ENCODE data around the gene AIRE.
A peak's percentile ranks its signal among the peaks of the same experiment; 100 is the strongest.

Gene AIRE

DNA sequence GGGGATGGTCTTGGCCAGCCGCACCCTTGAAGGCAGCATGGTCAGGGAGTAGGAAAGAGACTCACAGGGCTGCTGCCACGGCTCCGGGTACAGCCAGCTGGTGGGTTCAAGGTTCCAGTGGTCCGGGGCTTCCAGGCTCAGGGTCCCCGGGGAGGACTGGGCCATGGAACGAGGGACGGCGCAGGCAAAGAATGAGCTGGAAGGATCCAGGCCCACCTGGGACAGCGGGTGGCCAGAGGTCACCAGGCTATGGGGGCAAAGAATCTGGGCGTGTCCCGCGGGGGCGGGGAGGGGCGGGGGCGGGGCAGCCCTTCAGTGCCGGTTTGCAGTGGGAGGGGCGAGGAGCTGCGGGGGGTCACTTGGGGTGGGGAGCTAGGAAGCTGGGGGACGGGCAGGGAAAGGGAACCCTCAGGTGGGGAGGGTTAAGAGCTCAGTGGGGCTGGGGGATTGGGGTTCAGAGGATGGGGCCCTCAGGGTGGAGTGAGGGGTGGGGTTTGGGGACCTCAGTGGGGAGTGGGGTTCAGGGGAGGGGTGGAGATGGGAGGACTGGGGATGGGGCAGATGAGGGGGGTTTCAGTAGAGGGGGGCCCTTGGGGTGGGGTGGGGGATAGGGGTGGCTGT, 23.9 kb upstream of the AIRE start, which contains the start of gene DNMT3L:
DNMT3L (minus strand) TSS at position 223 of the 621 bp plus-strand sequence. CDS start 638 bp downstream, outside the sequence.
- DNase-seq = no peak
- Mint-ChIP-seq H3K27ac (peak within 1 kb of the TSS in 1 of 2 donors; percentile 23), H3K4me3 (no peak within 1 kb of the TSS), H3K27me3 (no peaks in the 10 kb centered on the region), H3K9me3 (no peaks in the 10 kb centered on the region), H3K4me1 (no peaks in the 10 kb centered on the region)
- ATAC-seq = peak; percentile 35

DNA sequence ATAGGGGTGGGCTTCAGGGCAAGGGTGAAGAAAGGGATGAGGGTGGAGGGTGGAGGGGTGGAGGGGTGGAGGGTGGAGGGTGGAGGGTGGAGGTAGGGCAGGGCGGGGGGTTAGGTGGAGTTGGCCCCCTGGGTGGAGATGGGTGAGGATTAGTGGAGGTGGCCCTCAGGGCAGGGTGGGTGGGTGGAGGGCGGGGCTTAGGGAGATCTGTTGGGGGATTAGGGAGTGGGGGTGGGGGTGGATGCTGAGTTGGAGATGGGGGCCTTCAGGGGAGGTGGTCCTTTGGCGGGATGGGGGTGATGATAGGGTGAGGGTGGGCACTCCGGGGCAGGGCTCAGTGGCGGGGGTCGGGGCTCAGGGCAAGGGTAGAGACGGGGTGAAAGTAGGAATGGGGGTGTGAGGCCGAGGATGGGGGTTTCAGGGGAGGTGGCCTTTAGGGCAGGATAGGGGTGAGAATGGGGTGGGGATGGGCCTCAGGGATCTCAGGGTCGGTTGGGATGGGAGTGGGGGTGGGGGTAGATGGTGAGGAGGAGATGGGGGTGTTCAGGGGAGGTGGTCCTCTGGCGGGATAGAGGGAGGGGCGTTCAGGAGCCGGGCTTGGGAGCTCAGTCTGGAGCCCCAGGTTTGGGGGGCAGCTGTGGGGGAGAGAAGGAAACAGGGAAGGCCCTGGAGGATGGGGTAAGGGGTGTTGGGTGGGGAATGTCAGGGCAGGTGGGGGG, 23.2 kb upstream of the AIRE start:
- H3K27me3 Mint-ChIP-seq = no peaks in the 10 kb centered on the region
- ATAC-seq (peak; percentile 34), DNase-seq (no peak)
- no peak overlapping the region for H3K27ac Mint-ChIP-seq
- no peaks in the 10 kb centered on the region for H3K4me1 Mint-ChIP-seq
- H3K4me3 Mint-ChIP-seq = no peak overlapping the region
- H3K9me3 Mint-ChIP-seq = no peaks in the 10 kb centered on the region

DNA sequence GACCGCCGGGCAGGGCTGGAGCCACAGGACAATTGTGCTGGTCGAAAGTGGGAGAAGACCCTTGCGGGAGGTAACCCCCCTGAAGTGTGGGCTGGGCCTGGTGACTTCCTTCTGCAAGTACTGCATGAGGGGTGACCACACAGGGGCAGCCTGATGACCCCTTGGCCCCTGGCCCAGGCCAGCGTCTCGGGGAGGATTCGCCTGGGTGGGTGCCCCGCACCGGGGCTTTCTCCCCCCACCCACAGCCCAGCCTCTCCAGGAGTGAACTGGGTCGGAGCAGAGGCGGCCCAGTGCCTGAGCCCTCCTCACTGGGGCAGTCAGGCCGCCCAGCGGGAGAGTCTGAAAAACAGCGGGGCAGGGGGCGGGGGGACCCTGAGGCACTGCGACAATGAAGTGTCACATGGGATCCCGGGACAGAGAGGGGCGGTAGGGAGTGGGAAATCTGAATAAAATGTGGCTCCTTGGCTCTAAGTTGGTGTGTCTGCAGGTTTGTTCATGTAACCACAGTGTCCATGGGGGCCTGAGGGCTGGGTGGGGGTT, 22.4 kb upstream of the AIRE start:
- no peak overlapping the region for H3K27ac Mint-ChIP-seq
- DNase-seq = no peak
- H3K9me3 Mint-ChIP-seq = no peaks in the 10 kb centered on the region
- ATAC-seq = peak; percentile 41
- H3K4me1 Mint-ChIP-seq = no peaks in the 10 kb centered on the region
- H3K27me3 Mint-ChIP-seq = no peaks in the 10 kb centered on the region
- H3K4me3 Mint-ChIP-seq = no peak overlapping the region

DNA sequence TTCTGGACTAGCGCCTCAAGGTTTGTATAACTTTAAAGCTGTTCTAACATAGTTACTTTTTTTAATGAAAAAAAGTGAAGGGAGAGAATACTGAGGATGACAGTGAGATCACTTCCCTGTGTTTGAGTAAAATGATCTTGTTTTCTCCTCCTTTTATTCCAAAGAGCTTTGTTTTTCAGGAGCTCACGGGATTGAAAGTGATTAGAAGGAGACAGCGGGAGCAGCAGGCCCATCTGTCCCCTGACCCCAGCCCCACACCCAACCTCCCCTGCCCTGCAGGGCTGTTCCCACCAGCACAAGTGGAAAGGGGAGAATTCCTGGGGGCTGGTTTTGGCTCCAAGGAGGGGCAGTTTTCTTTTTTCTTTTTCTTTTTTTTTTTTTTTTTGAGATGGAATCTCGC, 21.9 kb upstream of the AIRE start:
- Mint-ChIP-seq H3K4me3 (no peak overlapping the region), H3K9me3 (no peaks in the 10 kb centered on the region), H3K4me1 (no peaks in the 10 kb centered on the region), H3K27me3 (no peaks in the 10 kb centered on the region), H3K27ac (no peak overlapping the region)
- DNase-seq (no peak), ATAC-seq (no peak)

DNA sequence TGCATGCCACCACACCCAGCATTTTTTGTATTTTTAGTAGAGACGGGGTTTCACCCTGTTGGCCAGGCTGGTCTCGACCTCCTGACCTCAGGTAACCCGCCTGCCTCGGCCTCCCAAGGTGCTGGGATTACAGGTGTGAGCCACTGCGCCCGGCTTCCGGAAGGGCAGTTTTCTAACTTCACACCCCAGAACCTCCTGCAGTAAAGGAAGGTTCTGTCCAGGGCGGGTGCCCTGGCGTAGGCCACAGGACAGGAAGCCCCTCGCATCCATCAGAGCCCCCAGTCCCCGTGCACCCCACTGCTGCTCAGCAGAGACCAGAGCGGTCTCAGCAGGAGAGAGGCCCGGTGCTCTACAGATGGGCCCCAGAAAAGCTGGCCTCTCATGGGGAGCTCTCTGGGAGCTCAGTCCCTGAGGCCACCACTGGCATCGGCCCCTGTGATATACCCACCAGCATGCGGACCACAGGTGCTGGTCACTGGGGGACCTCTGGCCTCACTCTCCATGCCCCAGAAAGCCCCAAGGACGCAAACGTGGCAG, 19.9 kb upstream of the AIRE start:
- no peak overlapping the region for H3K27ac Mint-ChIP-seq
- no peak for ATAC-seq

DNA sequence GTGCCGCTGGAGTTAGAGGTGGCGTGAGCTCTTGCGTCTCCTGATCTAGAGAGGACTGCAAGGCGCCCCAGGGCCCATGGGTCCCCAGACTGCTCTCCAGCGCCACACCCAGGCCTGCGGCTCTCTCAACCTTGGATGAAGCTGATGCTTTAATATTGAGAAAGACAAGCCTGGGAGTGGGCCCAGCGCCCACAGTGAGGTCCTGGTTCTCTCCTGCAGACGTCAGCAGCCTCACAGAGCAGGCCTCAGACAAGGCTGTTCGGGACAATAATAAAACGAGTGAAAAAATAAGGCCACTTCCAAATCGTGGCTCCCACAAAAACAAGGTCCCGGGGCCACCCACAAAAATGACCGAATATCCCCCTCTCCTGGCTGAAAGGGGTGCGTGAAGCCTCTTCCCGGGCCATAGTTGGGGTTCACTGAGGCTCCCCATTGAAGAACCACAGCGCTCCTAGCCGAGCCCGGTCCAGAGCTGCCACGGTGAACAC, 18.0 kb upstream of the AIRE start:
- Mint-ChIP-seq H3K4me3 (no peak overlapping the region), H3K9me3 (no peaks in the 10 kb centered on the region), H3K27ac (no peak overlapping the region), H3K4me1 (no peaks in the 10 kb centered on the region), H3K27me3 (no peaks in the 10 kb centered on the region)
- DNase-seq = peak in 1 of 2 donors; percentile 28
- ATAC-seq = no peak

More for the DNA sequence above, 19.9 kb upstream of the AIRE start:
- Mint-ChIP-seq H3K4me1 (no peaks in the 10 kb centered on the region), H3K9me3 (no peaks in the 10 kb centered on the region), H3K4me3 (no peak overlapping the region), H3K27me3 (no peaks in the 10 kb centered on the region)
- DNase-seq = no peak

DNA sequence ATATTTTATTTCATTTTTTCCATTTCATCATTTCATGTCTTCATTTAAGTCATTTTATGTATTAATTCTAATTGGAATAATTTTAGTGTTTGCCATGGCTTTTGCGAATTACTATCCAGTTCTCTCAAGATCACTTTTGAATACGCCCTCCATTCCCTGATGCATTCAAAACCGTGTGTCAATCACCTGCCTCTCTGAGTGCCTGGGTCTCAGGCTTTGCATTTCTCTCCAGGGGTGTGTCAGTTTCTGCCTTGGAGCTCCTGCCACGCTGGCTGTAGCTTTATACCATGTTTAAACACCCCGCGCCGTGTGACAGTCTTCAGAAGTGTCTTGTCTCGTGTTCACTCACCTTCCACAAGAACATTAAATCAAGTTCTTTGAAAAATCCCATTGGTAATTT, 16.6 kb upstream of the AIRE start:
- Mint-ChIP-seq H3K27ac (no peak overlapping the region), H3K4me3 (no peak overlapping the region), H3K27me3 (no peaks in the 10 kb centered on the region), H3K4me1 (no peaks in the 10 kb centered on the region), H3K9me3 (no peaks in the 10 kb centered on the region)
- no peak for ATAC-seq
- no peak for DNase-seq

DNA sequence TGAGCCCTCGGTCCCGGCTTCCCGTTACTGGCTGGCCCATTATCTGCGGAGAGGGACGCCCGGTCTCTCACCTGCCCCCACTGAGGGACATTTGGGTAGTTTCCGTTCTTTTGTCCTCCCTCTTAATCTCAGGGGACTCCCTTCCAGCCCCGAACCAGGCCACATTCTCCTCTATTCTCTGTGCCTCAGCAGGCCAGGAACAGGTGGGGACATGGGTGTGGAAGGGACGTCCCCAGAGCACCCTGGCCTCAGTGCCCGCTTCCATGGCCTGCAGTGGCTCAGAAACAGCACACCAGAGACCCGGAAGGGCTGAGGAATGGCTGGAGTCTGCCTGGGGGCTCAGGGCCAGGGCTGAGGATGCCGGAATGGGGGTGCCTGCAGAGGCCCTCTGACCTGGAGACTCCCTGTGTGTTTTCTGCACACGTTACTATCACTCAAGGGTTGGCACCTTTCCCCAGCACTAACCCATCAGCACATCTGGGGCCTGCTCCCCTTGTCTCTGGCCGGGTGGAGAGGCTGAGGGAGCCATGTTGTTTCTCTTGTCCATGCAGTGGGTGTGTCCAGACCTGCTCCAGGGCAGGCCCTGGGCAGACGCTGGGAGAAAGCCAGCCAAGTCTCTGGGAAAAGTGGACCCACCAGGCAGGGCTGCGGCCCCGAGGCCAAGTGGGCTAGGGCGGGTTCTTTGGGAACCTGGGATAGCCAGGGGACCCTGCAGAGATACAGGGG, 14.0 kb upstream of the AIRE start:
- ATAC-seq = no peak
- Mint-ChIP-seq H3K9me3 (no peaks in the 10 kb centered on the region), H3K27ac (peak overlapping the region in 1 of 2 donors; percentile 64), H3K4me1 (no peaks in the 10 kb centered on the region), H3K27me3 (no peaks in the 10 kb centered on the region), H3K4me3 (no peak overlapping the region)
- no peak for DNase-seq

DNA sequence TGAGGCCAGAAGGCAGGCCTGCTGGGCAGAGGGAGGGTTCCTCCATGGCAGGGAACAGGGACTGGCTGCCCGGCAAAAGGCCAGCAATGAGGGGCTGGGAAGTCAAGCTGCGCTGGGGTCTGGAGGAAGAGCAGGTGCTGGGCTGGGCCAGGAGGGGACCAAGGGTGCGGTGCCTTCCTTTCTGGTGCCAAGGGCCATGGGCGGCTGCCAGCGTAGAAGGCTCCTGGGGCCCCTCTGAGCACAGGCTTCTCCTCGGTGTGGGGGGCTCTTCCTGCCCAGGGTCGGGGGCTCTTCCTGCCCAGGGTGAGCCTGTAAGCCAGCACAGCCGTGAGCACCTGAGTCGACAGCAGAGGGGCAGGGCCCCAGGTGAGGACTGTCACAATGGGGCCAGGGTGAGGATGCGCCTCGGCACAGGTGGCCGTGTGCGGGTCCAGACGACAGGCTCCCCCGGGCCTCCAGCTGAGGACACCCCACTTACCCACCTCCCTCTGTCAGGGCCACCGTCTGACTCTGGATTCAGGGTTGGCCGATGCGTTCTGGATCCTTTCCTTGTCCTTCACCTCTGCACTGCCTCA, 13.3 kb upstream of the AIRE start:
- ATAC-seq = no peak
- H3K4me3 Mint-ChIP-seq = no peak overlapping the region
- no peaks in the 10 kb centered on the region for H3K27me3 Mint-ChIP-seq
- peak overlapping the region in 1 of 2 donors; percentile 64 for H3K27ac Mint-ChIP-seq
- H3K9me3 Mint-ChIP-seq = no peaks in the 10 kb centered on the region
- H3K4me1 Mint-ChIP-seq = no peaks in the 10 kb centered on the region
- no peak for DNase-seq

DNA sequence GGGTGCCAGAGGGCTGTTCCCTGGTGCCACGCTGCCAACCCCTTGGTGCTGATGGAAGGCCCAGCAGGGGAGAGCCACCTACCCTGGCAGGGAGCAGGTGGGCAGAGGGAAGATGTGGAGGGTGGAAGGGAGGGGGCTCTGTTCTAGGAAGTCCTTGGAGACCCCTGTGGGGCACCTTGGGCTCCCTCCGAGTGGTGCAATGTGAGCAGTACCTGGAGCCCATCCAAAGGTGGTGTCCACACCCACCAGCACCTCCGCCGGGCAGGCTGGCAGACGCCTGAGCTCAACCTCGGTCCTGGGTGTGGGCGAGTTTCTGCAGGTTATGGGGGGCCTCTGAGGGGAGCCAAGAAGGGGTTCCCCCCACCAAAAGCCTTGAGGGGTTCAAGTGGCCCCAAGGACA, 12.6 kb upstream of the AIRE start:
- ATAC-seq (no peak), DNase-seq (no peak)
- Mint-ChIP-seq H3K27ac (no peak overlapping the region), H3K27me3 (no peaks in the 10 kb centered on the region), H3K4me1 (no peaks in the 10 kb centered on the region), H3K9me3 (no peaks in the 10 kb centered on the region), H3K4me3 (no peak overlapping the region)

DNA sequence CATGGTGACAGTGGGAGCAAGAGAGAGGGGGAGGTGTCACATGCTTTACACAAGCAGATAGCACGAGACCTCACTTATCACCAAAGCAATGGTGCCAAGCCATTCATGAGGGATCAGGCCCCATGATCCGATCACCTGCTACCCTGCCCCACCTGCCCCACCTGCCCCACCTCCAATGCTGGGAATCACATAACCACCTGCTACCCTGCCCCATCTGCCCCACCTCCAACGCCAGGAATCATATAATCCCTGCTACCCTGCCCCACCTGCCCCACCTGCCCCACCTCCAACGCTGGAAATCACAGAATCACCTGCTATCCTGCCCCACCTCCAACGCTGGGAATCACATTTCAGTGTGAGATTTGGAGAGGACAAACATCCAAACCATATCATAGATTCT, 10.6 kb upstream of the AIRE start:
- DNase-seq (no peak), ATAC-seq (no peak)
- Mint-ChIP-seq H3K4me3 (no peak overlapping the region), H3K27me3 (no peaks in the 10 kb centered on the region), H3K27ac (no peak overlapping the region), H3K9me3 (no peaks in the 10 kb centered on the region), H3K4me1 (no peaks in the 10 kb centered on the region)

DNA sequence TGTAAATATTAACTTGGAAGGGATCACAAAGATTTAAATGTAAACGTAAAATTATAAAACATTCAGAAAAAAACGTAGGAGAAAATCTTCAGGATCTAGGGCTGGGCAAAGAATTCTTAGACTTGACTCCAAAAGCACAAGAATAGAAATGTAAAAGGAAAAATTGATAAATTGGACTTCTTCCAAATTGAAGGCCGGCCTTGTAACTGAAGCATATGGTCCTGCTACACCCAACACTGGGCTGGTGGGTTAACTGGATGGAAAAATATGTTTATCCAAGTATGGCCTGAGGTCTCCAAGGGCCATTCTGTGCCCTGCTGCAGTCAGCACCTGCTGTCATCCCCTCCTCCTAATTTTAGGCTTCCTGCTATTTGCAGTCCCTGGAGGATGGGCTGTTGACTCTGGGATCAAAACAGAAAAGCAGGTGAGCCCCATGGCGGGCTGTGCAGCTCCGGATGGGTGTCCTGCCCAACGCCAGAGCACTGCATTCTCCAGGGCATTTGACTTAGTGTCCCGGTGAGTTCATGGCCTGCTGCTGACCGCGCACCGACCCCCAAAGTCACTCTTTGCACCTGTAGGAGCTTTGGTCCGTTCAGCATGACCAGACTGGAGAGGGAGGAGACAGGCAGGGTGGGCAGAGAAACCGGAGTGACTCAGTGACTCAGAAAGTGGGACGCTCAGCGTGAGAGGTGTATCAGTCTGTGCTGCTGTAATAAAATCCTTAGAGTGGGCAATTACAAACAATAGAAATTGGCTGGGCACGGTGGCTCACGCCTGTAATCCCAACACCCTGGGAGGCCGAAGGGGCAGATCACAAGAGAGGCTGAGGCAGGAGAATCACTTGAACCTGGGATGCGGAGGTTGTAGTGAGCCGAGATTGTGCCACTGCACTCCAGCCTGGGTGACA, 6.1 kb upstream of the AIRE start:
- H3K4me3 Mint-ChIP-seq = no peak overlapping the region
- ATAC-seq (no peak), DNase-seq (no peak)
- H3K4me1 Mint-ChIP-seq = no peaks in the 10 kb centered on the region
- no peaks in the 10 kb centered on the region for H3K27me3 Mint-ChIP-seq
- H3K9me3 Mint-ChIP-seq = no peaks in the 10 kb centered on the region
- no peak overlapping the region for H3K27ac Mint-ChIP-seq

DNA sequence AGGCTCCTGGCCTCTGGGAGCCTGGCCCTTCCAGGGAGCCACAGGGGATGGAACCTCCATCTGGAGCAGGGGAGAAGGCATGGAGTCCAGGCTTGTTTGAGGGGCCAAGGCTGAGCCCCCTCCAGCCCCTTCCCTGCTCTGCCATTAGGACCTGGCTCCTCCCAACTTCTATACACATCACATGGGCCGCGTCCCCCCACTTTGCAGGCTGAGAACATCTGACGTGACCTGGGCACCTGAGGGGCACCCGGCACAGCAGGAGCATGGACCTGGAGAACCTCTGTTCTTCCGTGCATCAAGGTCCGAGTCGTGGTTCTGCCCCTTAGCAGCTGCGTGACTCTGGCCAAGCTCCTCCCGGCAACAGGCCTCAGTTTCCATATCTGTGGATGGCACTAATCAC, 3.9 kb upstream of the AIRE start:
- no peak for ATAC-seq
- Mint-ChIP-seq H3K4me3 (no peak overlapping the region), H3K27me3 (no peaks in the 10 kb centered on the region), H3K9me3 (no peaks in the 10 kb centered on the region), H3K4me1 (no peaks in the 10 kb centered on the region), H3K27ac (no peak overlapping the region)
- no peak for DNase-seq

DNA sequence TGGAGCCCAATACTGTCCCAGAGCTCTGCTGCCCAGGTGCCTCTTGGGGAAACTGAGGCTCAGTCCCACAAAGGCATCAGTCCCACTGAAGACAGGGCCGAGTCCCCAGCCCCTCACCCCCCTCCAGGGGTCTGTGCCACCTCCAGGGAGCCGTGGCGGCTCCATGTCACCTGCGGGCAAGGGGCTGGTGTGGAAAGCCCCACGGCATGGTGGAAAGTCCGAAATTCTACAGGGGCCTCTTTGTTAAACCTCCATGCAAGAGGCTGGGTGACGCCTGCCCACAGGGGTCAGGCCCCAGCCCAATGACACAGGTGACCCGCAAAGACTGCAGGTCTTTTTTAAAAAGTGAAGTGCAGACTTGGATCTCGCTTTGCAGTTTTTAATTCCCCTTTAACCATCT, 3.3 kb upstream of the AIRE start:
- no peaks in the 10 kb centered on the region for H3K4me1 Mint-ChIP-seq
- ATAC-seq (no peak), DNase-seq (no peak)
- no peak overlapping the region for H3K4me3 Mint-ChIP-seq
- peaks cover under 1% of the 10 kb centered on the region for H3K27me3 Mint-ChIP-seq
- H3K9me3 Mint-ChIP-seq = no peaks in the 10 kb centered on the region
- H3K27ac Mint-ChIP-seq = no peak overlapping the region
